Tibial artery (tissue), 4 donors: ENCODE measurements around the gene TTN.

Experiments
- DNase-seq, 2 donors: peaks; one replicate each; pipeline ENCODE4 v3.0.0-alpha.2; 2019
- H3K27ac ChIP-seq, 2 donors: fragments of 200-600 bp; sonication (generic) in 1 of 2; 1 replicate in 1 of 2; 2 replicates in 1 of 2; pipeline ENCODE4 v1.5.1; 2018 to 2019; ENCODE audit warnings: mild to moderate bottlenecking in 1 of 2
- H3K27me3 ChIP-seq, 2 donors: fragments of 200-600 bp; sonication (generic) in 1 of 2; one replicate each; pipeline versions ENCODE4 v1.5.1 to v1.6.0; 2016 to 2019
- H3K36me3 ChIP-seq, 3 donors: fragments of 200-600 bp; sonication (generic) in 2 of 3; one replicate each; pipeline ENCODE4 v1.5.1; 2016 to 2019; ENCODE audit warnings: mild to moderate bottlenecking in 2 of 3
- H3K4me1 ChIP-seq, 4 donors: fragments of 200-600 bp; sonication (generic) in 2 of 4; 1 replicate in 3 of 4; 2 replicates in 1 of 4; pipeline ENCODE4 v1.5.1; 2016 to 2019
- H3K4me3 ChIP-seq, 2 donors: fragments of 200-600 bp; sonication (generic) in 1 of 2; 1 replicate in 1 of 2; 2 replicates in 1 of 2; pipeline ENCODE4 v1.5.1; 2018 to 2019; ENCODE audit warnings: mild to moderate bottlenecking in 2 of 2
- H3K9me3 ChIP-seq, 3 donors: fragments of 200-600 bp; sonication (generic) in 1 of 3; one replicate each; pipeline ENCODE4 v1.5.1; 2016 to 2019
- intact Hi-C: fragments of 100-400 bp; cut with DNase I; formaldehyde crosslinking; loops from one replicate; pipeline ENCODE4 v1.15.0; 2023; ENCODE audit warnings: low total_unique reads
- TF ChIP-seq, protein P1 (sequence below), 2 experiments: fragments of 200-600 bp in 1 of 2; fragments of 450-650 bp in 1 of 2; IDR thresholded peaks; one replicate each; pipeline ENCODE4 v1.5.1; 2017 to 2019; ENCODE audit warnings: antibody characterized with exemption in 2 of 2, mild to moderate bottlenecking in 1 of 2, moderate library complexity in 1 of 2

Gene TTN

DNA sequence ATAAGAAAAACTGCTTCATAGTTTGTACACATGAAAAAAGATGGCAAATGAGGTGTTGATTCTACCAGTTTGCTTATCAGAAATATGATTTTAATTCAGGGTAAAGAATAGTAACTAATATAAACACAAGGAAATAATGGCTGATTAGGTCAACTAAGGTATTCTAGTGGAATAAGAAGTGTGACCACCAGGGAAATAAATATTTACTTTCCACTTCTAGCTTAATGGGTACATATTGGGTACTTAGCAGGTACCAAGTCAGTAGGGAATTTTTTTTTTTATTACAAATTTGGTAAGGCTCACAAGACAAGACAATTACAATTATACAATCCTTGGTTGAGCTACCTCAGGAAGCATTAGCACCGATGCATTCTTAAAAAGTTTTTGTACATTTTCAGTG, 191.3 kb downstream of the TTN start:
- Histone ChIP-seq H3K4me3 (no peak overlapping the region), H3K27ac (no peak overlapping the region), H3K27me3 (no peaks in the 10 kb centered on the region), H3K36me3 (peaks cover 0 to 20% (median 13%) of the 10 kb centered on the region in 3 donors), H3K4me1 (no peaks in the 10 kb centered on the region), H3K9me3 (peaks cover 0 to 2% (median 0%) of the 10 kb centered on the region in 3 donors)
- DNase-seq, result no peak
- TF ChIP-seq, protein P1, sequence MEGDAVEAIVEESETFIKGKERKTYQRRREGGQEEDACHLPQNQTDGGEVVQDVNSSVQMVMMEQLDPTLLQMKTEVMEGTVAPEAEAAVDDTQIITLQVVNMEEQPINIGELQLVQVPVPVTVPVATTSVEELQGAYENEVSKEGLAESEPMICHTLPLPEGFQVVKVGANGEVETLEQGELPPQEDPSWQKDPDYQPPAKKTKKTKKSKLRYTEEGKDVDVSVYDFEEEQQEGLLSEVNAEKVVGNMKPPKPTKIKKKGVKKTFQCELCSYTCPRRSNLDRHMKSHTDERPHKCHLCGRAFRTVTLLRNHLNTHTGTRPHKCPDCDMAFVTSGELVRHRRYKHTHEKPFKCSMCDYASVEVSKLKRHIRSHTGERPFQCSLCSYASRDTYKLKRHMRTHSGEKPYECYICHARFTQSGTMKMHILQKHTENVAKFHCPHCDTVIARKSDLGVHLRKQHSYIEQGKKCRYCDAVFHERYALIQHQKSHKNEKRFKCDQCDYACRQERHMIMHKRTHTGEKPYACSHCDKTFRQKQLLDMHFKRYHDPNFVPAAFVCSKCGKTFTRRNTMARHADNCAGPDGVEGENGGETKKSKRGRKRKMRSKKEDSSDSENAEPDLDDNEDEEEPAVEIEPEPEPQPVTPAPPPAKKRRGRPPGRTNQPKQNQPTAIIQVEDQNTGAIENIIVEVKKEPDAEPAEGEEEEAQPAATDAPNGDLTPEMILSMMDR (IDR thresholded peaks at IDR 0.05), result no peak
- intact Hi-C loops, result no loop called here

DNA sequence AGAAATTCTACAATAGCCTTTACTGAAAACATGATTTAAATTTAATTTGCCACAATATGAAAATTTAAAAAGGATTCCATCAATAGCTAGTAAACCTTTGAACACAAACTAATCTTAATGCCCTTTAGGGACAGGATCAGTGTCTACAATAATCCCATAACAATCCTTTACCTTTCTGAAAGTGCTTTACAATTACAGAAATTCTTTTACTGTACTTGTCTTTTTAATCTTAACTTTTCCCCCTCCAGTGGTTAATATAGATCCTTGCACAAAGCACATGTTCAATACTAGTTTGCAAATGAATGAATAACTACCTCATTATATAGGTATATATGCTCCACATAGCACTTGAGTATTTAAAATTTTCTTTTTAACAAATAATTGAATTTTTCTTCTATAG, 204.3 kb downstream of the TTN start:
- H3K27me3 ChIP-seq, result no peaks in the 10 kb centered on the region
- no peak overlapping the region for H3K27ac ChIP-seq
- intact Hi-C loops, result no loop called here
- no peaks in the 10 kb centered on the region for H3K9me3 ChIP-seq
- TF ChIP-seq, protein P1 (IDR thresholded peaks at IDR 0.05), result no peak
- peaks cover 26 to 50% (median 42%) of the 10 kb centered on the region in 3 donors for H3K36me3 ChIP-seq
- no peak overlapping the region for H3K4me3 ChIP-seq
- H3K4me1 ChIP-seq, result no peaks in the 10 kb centered on the region
- no peak for DNase-seq

DNA sequence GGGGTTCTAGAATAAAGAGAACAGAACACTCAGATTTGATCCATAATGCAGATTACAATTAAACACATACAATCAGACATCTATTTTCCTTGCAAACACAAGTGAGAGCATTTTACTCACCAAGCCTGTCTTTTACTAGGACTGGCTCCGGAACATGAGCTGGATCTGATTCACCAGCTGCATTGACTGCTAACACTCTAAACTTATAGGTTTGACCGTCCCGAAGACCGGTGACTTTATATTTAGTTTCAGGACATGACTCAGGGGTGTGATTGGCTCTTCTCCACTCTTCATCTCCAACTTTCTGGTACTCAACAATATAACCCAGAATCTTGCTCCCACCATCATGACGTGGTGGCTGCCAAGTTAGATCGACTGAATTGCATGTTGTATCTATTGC, 214.6 kb downstream of the TTN start:
- Histone ChIP-seq H3K4me1 (no peaks in the 10 kb centered on the region), H3K27me3 (no peaks in the 10 kb centered on the region), H3K4me3 (no peak overlapping the region), H3K27ac (no peak overlapping the region), H3K9me3 (no peaks in the 10 kb centered on the region), H3K36me3 (peaks cover 3 to 26% (median 10%) of the 10 kb centered on the region in 3 donors)
- intact Hi-C loops, result no loop called here
- TF ChIP-seq, protein P1 (IDR thresholded peaks at IDR 0.05), result no peak
- no peak for DNase-seq

DNA sequence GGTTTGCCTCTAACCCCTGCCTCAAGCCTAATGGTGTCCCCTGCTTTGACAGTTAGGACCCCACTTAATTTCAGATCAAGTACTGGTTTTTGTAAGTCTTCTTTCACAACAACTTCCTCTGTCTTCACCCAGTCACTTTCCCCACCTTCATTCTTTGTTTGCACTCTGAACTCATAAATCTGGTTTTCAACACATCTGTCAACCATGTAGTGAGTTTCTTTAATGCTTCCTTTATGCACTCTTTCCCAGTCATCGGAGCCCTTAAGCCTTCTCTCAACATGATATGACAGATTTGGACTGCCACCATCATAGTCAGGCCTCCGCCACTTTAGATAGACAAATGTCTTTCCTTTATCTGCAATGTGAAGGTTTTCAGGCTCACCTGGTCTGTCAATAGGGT, 217.9 kb downstream of the TTN start:
- H3K36me3 ChIP-seq, result peaks cover 5 to 43% (median 14%) of the 10 kb centered on the region in 3 donors

DNA sequence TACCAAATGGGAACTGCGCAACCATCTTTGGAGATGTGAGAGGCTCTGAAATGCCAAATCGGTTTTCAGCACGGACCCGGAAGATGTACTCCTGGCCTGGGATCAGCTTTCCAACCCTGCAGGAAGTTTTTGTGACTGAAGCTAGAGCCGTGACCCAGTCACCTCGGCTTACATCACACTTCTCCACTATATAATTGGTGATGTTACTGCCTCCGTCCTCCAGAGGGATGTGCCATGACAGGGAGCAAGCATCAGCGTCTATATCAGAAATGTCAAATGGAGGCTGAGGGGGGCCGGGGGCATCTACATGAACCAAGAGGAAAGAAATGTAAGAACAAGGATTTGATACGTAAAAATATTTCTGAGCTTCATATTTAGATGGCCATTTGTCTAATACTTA, 222.6 kb downstream of the TTN start:
- Histone ChIP-seq H3K36me3 (peaks cover 5 to 19% (median 10%) of the 10 kb centered on the region in 3 donors), H3K27me3 (no peaks in the 10 kb centered on the region), H3K4me1 (no peaks in the 10 kb centered on the region), H3K9me3 (no peaks in the 10 kb centered on the region), H3K4me3 (no peak overlapping the region), H3K27ac (no peak overlapping the region)
- no peak for DNase-seq
- TF ChIP-seq, protein P1 (IDR thresholded peaks at IDR 0.05), result no peak
- intact Hi-C loops, result no loop called here

More for the DNA sequence above, 217.9 kb downstream of the TTN start:
- no peaks in the 10 kb centered on the region for H3K4me1 ChIP-seq
- intact Hi-C loops, result no loop called here
- no peak overlapping the region for H3K4me3 ChIP-seq
- TF ChIP-seq, protein P1 (IDR thresholded peaks at IDR 0.05), result no peak
- DNase-seq, result no peak
- H3K27me3 ChIP-seq, result no peaks in the 10 kb centered on the region
- H3K27ac ChIP-seq, result no peak overlapping the region
- H3K9me3 ChIP-seq, result no peaks in the 10 kb centered on the region

DNA sequence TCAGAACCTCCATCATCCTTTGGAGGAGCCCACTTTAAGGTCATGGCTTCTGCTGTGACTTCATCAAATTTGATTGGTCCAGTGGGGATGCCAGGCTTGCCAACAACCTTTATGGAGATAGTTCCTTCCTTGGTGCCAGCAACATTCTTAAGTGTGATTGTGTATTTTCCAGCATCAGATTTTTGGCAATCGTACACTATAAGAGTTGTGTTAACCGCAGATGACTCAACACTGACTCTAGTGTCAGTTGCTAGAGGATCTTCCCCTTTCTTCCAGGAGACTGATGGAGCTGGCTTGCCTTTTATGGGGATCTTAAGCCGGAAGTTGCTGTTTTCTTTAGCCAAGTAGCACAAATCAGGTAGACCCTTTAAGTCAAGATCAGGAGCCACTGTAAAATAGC, 228.2 kb downstream of the TTN start:
- Histone ChIP-seq H3K36me3 (peaks cover 29 to 54% (median 47%) of the 10 kb centered on the region in 3 donors), H3K4me1 (no peaks in the 10 kb centered on the region), H3K9me3 (no peaks in the 10 kb centered on the region), H3K27ac (no peak overlapping the region), H3K27me3 (no peaks in the 10 kb centered on the region), H3K4me3 (no peak overlapping the region)
- TF ChIP-seq, protein P1 (IDR thresholded peaks at IDR 0.05), result no peak
- intact Hi-C loops, result no loop called here
- no peak for DNase-seq
